GM23338 (cell line): ENCODE results near the gene C11orf98. TPM values are rescaled to one million over a fixed set of nuclear protein-coding genes. Genes with fewer than 3 reads are reported as not detected.
A peak's percentile ranks its signal among the peaks of the same experiment; 100 is the strongest.

Source experiments
- ATAC-seq: fragments of 200-7000 bp; cut with Tn5 transposase; 3 replicates; pipeline ENCODE4 v1.9.1; 2020
- DNase-seq: peaks from one replicate; pipeline ENCODE4 v3.0.0-alpha.2; 2015; ENCODE audit warnings: low spot score
- H2AFZ ChIP-seq: fragments of 200-600 bp; sonication (generic); 2 replicates; pipeline ENCODE4 v1.8.0; 2016; ENCODE audit warnings: antibody characterized with exemption, mild to moderate bottlenecking, moderate library complexity
- H3F3A ChIP-seq: fragments of 200-600 bp; sonication (generic); replicated peaks from 2 replicates; pipeline ENCODE4 v1.8.0; 2017; ENCODE audit warnings: antibody characterized with exemption, mixed run types, low read depth
- H3K27ac ChIP-seq: fragments of 200-600 bp; sonication (generic); 2 replicates; pipeline ENCODE4 v1.6.1; 2016; ENCODE audit warnings: low read depth
- H3K27me3 ChIP-seq: fragments of 200-600 bp; sonication (generic); 2 replicates; pipeline ENCODE4 v1.8.0; 2016; ENCODE audit warnings: mild to moderate bottlenecking, mixed run types, moderate library complexity; ENCODE audit not compliant: insufficient read depth
- H3K36me3 ChIP-seq: fragments of 200-600 bp; sonication (generic); 2 replicates; pipeline ENCODE4 v1.8.0; 2016; ENCODE audit warnings: mild to moderate bottlenecking; ENCODE audit not compliant: insufficient read depth
- H3K4me1 ChIP-seq: fragments of 200-600 bp; sonication (generic); 2 replicates; pipeline ENCODE4 v1.8.0; 2016; ENCODE audit warnings: mild to moderate bottlenecking, moderate library complexity; ENCODE audit not compliant: insufficient read depth
- H3K4me2 ChIP-seq: fragments of 200-600 bp; sonication (generic); 2 replicates; pipeline ENCODE4 v1.7.1; 2017; ENCODE audit warnings: mixed run types
- H3K4me3 ChIP-seq: fragments of 200-600 bp; sonication (generic); 2 replicates; pipeline ENCODE4 v1.6.1; 2016; ENCODE audit warnings: mixed run types
- H3K79me2 ChIP-seq: fragments of 200-600 bp; sonication (generic); replicated peaks from 2 replicates; pipeline ENCODE4 v1.8.0; 2017; ENCODE audit warnings: mild to moderate bottlenecking; ENCODE audit not compliant: insufficient read depth
- H3K9me2 ChIP-seq: fragments of 200-600 bp; sonication (generic); 2 replicates; pipeline ENCODE4 v1.8.0; 2017; ENCODE audit not compliant: insufficient read depth
- H4K20me1 ChIP-seq: fragments of 200-600 bp; sonication (generic); replicated peaks from 2 replicates; pipeline ENCODE4 v1.8.0; 2017; ENCODE audit warnings: mild to moderate bottlenecking; ENCODE audit not compliant: insufficient read depth
- H3K27ac Mint-ChIP-seq: 2 replicates; pipeline ENCODE4 v1.8.0; 2020; ENCODE audit warnings: inconsistent platforms, mild to moderate bottlenecking, moderate library complexity, mixed read lengths
- H3K27me3 Mint-ChIP-seq: 3 replicates; pipeline ENCODE4 v1.8.0; 2022; ENCODE audit warnings: low read depth, mild to moderate bottlenecking, moderate library complexity, mixed read lengths, inconsistent platforms; ENCODE audit not compliant: insufficient read depth, poor library complexity
- H3K36me3 Mint-ChIP-seq: 3 replicates; pipeline ENCODE4 v1.8.0; 2021; ENCODE audit warnings: low read depth, mild to moderate bottlenecking, inconsistent platforms, moderate library complexity, mixed read lengths
- H3K4me1 Mint-ChIP-seq: 3 replicates; pipeline ENCODE4 v1.8.0; 2020; ENCODE audit warnings: mild to moderate bottlenecking, inconsistent platforms, mixed read lengths
- H3K4me3 Mint-ChIP-seq: 3 replicates; pipeline ENCODE4 v1.8.0; 2021; ENCODE audit warnings: moderate library complexity, mild to moderate bottlenecking, inconsistent platforms, mixed read lengths
- H3K9me3 Mint-ChIP-seq: 3 replicates; pipeline ENCODE4 v1.8.0; 2020; ENCODE audit warnings: moderate library complexity, mild to moderate bottlenecking, inconsistent platforms, mixed read lengths
- CREB1 ChIP-seq: fragments of 250-450 bp; sonication (Bioruptor Pico); IDR thresholded peaks from 2 replicates; pipeline ENCODE4 v1.5.0; 2020; ENCODE audit warnings: low read depth, mild to moderate bottlenecking, moderate library complexity
- CTCF ChIP-seq, 2 experiments: fragments of 200-600 bp in 1 of 2; sonication (generic) in 1 of 2; conservative IDR thresholded peaks; 2 replicates each; pipeline versions ENCODE4 v1.5.1 to v1.6.1; 2016 to 2017; ENCODE audit warnings: antibody characterized with exemption in 2 of 2, low read depth in 2 of 2, mild to moderate bottlenecking in 2 of 2, moderate library complexity in 1 of 2
- EZH2 ChIP-seq: fragments of 200-600 bp; sonication (generic); IDR thresholded peaks from one replicate; pipeline ENCODE4 v1.8.0; 2017; ENCODE audit warnings: antibody characterized with exemption, mild to moderate bottlenecking, low read depth; ENCODE audit not compliant: unreplicated experiment
- POLR2AphosphoS5 ChIP-seq: IDR thresholded peaks from 2 replicates; pipeline ENCODE4 v1.6.1; 2016; ENCODE audit warnings: antibody characterized with exemption, low read depth
- STAT1 ChIP-seq: IDR thresholded peaks from one replicate; pipeline ENCODE4 v1.6.1; 2016; ENCODE audit warnings: antibody characterized with exemption; ENCODE audit not compliant: unreplicated experiment
- ZNF331 ChIP-seq: fragments of 250-450 bp; sonication (Bioruptor Pico); IDR thresholded peaks from 2 replicates; pipeline ENCODE4 v1.5.0; 2020; ENCODE audit warnings: low read depth, mild to moderate bottlenecking, moderate library complexity
- ZNF462 ChIP-seq: fragments of 250-450 bp; sonication (Bioruptor Pico); IDR thresholded peaks from 2 replicates; pipeline ENCODE4 v1.5.0; 2020; ENCODE audit warnings: mild to moderate bottlenecking, moderate library complexity
- polyA plus RNA-seq: library from polyadenylated mRNA; unstranded; fragments of >200 nt; fragmentation: Nextera tagmentation; extraction: Ambion mirVana; gene quantifications from 2 replicates; pipeline ENCODE4 v1.2.1, GENCODE V29; 2016
- total RNA-seq: library from RNA; depleted of rRNA; stranded (reverse); fragments of >200 nt; shearing (Covaris generic); gene quantifications from 2 replicates; pipeline ENCODE4 v1.2.3, GENCODE V29; 2014

Gene C11orf98
- total and polyA plus RNA-seq, 2 experiments from 2014 or later = 132 to 479 TPM

- TF ChIP-seq ZNF331 (CRISPR knock-in tag) (no peak), EZH2 (no peak), STAT1 (no peak)
Measured at GRCh38 chr11:62646825-62647608, 18.0 kb downstream of the C11orf98 start (continued).

GRCh38 chr11:62645946-62646824 lies 18.8 kb downstream of the C11orf98 start, which contains the start of gene GANAB:
TSS of gene GANAB (minus strand) at chr11:62646613. CDS start at chr11:62646599, 14 bp downstream.
- H3K36me3 ChIP-seq = peaks cover 10% of the 10 kb centered on the region; the same call in 1 of the 2 replicates
- 0 out of 2 replicates have a peak, but pooled peaks cover 16% of the 10 kb centered on the region for H3F3A ChIP-seq
- H3K4me2 ChIP-seq = peak within 1 kb of the TSS; percentile 100
- peak; percentile 97 for ATAC-seq
- peak within 1 kb of the TSS; percentile 100 for H3K4me3 ChIP-seq
- no peaks in the 10 kb centered on the region; the same call in 1 of the 2 replicates for H3K4me1 ChIP-seq
- TF ChIP-seq STAT1 (no peak), CREB1 (CRISPR knock-in tag) (peak; percentile 83), POLR2AphosphoS5 (peak; percentile 90)
- Mint-ChIP-seq H3K36me3 (peaks cover 39% of the 10 kb centered on the region), H3K4me1 (peaks cover 12% of the 10 kb centered on the region), H3K4me3 (peak within 1 kb of the TSS; percentile 99), H3K9me3 (peaks cover 2% of the 10 kb centered on the region; the same call in 1 of the 3 replicates), H3K27me3 (peaks cover 10% of the 10 kb centered on the region), H3K27ac (peak within 1 kb of the TSS; percentile 98)
- H2AFZ ChIP-seq = no peak within 1 kb of the TSS
- H4K20me1 ChIP-seq = peaks cover 19% of the 10 kb centered on the region
- no peaks in the 10 kb centered on the region for H3K9me2 ChIP-seq
- H3K79me2 ChIP-seq = peaks cover 48% of the 10 kb centered on the region
- peak; percentile 100 for DNase-seq
- no peaks in the 10 kb centered on the region for H3K27me3 ChIP-seq
- H3K27ac ChIP-seq = peak within 1 kb of the TSS; percentile 96

- no peaks in the 10 kb centered on the region for H3K27me3 ChIP-seq
- H3K9me2 ChIP-seq = no peaks in the 10 kb centered on the region
- no peaks in the 10 kb centered on the region; the same call in 1 of the 2 replicates for H3K4me1 ChIP-seq
- H3K36me3 Mint-ChIP-seq = peaks cover 39% of the 10 kb centered on the region
- H3K9me3 Mint-ChIP-seq = peaks cover 2% of the 10 kb centered on the region; the same call in 1 of the 3 replicates
- DNase-seq (no peak), ATAC-seq (no peak)
- H2AFZ ChIP-seq = no peak overlapping the region
- H3F3A ChIP-seq = 0 out of 2 replicates have a peak, but pooled peaks cover 16% of the 10 kb centered on the region
- H4K20me1 ChIP-seq = peaks cover 23% of the 10 kb centered on the region
- H3K4me2 ChIP-seq = peak overlapping the region; percentile 100
- peak overlapping the region; percentile 100 for H3K4me3 ChIP-seq
- peaks cover 46% of the 10 kb centered on the region for H3K79me2 ChIP-seq
- H3K27me3 Mint-ChIP-seq = peaks cover 11% of the 10 kb centered on the region
- H3K27ac ChIP-seq = peak overlapping the region; percentile 96
- H3K4me1 Mint-ChIP-seq = peaks cover 12% of the 10 kb centered on the region
- peak overlapping the region; percentile 99 for H3K4me3 Mint-ChIP-seq
- peaks cover 10% of the 10 kb centered on the region; the same call in 1 of the 2 replicates for H3K36me3 ChIP-seq
- H3K27ac Mint-ChIP-seq = peak overlapping the region; percentile 98
- TF ChIP-seq ZNF331 (CRISPR knock-in tag) = no peak
- TF ChIP-seq ZNF462 (CRISPR knock-in tag) = no peak
- TF ChIP-seq POLR2AphosphoS5 = no peak
- no peak for TF ChIP-seq CTCF (conservative IDR thresholded peaks at IDR 0.05; ENCODE audit: low read depth in 2 of 2)
Measured at GRCh38 chr11:62645671-62645945, 19.4 kb downstream of the C11orf98 start.
